ENCODE measurements around the gene GAMT. TPM values are rescaled to one million over a fixed set of nuclear protein-coding genes. Genes with fewer than 3 reads are reported as not detected.
A peak's percentile ranks its signal among the peaks of the same experiment; 100 is the strongest.

The GAMT gene
- total and polyA plus RNA-seq, 2 of the 13 experiments (the other 11 are each of a cell fraction or from before 2014, with no cell fraction given), result 115 to 124 TPM

- TF ChIP-seq MED1 (CRISPR knock-in tag; IDR thresholded peaks at IDR 0.05) (peak; percentile 92), SOX13 (IDR thresholded peaks at IDR 0.05) (0 out of 2 replicates have a peak, but pooled peaks have one; percentile 57), SOX13 (CRISPR knock-in tag; conservative IDR thresholded peaks at IDR 0.05 in 1 of 2, IDR thresholded peaks at IDR 0.05 in 1 of 2) (peak in 1 of 2 experiments; percentile 34; a peak in 1 of 4 replicates), TRAFD1 (CRISPR knock-in tag; IDR thresholded peaks at IDR 0.05; ENCODE audit: borderline replicate concordance) (peak; percentile 90), ZNF225 (CRISPR knock-in tag; IDR thresholded peaks at IDR 0.05) (peak; percentile 82), ZBTB49 (CRISPR knock-in tag; IDR thresholded peaks at IDR 0.05; ENCODE audit: borderline replicate concordance) (no peak), THAP9 (CRISPR knock-in tag; IDR thresholded peaks at IDR 0.05; ENCODE audit: borderline replicate concordance) (peak; percentile 92; the same call in 1 of the 2 replicates), RFX1 (IDR thresholded peaks at IDR 0.05) (no peak), TIGD3 (CRISPR knock-in tag; IDR thresholded peaks at IDR 0.05; ENCODE audit: borderline replicate concordance) (peak; percentile 66; the same call in 1 of the 2 replicates), GRHL1 (CRISPR knock-in tag; conservative IDR thresholded peaks at IDR 0.05) (no peak; the same call in 1 of the 2 replicates), ZNF350 (CRISPR knock-in tag; IDR thresholded peaks at IDR 0.05; ENCODE audit: borderline replicate concordance, low read depth) (peak; percentile 99), JDP2 (CRISPR knock-in tag; IDR thresholded peaks at IDR 0.05; ENCODE audit: borderline replicate concordance) (peak; percentile 50; the same call in 1 of the 2 replicates), MXD3 (CRISPR knock-in tag; IDR thresholded peaks at IDR 0.05) (peak; percentile 80), SRSF4 (IDR thresholded peaks at IDR 0.05; ENCODE audit: low read depth, low read length, poor library complexity, severe bottlenecking) (no peak), PHF21A (CRISPR knock-in tag; IDR thresholded peaks at IDR 0.05) (peak; percentile 98)
These were observed 17.8 kb downstream of the GAMT start, which contains the start of gene NDUFS7 (continued) for GRCh38 chr19:1383312-1384084.

Data from HepG2 (cell line).